NCI-H345 (cell line): Measurements from ENCODE around the gene KRTAP4-8.
"Not testable (repeated sequence)": the region's sequence is repeated elsewhere in the genome, so short reads cannot be mapped to it uniquely, and the experiment has no call there.

Source experiments
- DNase-seq: peaks from one replicate; lab custom pipeline; 2025; lab: John Stamatoyannopoulos, UW

KRTAP4-8 gene

GRCh38 chr17:41098042-41098441 lies at the start of gene KRTAP4-8:
Gene KRTAP4-8, minus strand, starts transcription at chr17:41098142. Its CDS starts 58 bp downstream, at chr17:41098084.
- DNase-seq: no peak

- DNase-seq: no peak
Observed at GRCh38 chr17:41145261-41145660, 47.3 kb upstream of the KRTAP4-8 start.

- DNase-seq: no peak
Observed at GRCh38 chr17:41144846-41145245, 46.9 kb upstream of the KRTAP4-8 start.

DNA sequence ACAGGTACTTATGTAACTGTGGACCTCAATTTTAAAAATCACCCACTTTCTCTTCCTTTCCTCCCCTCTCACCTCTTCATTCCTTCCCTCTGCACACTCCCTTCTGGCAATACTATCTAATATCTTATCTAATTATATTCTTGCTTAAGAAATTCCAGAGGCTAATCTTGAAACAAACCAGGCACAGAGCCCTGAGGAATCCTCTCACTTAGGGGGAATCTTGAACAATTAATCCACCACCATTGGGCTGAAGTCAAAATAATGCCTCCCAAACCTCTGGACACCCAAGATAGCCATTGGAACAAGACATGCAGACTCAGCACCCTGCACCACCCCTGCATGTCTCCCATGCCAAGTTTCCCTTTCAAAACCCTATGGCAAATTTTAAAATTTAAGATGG lies 43.4 kb upstream of the KRTAP4-8 start:
- no peak for DNase-seq

DNA sequence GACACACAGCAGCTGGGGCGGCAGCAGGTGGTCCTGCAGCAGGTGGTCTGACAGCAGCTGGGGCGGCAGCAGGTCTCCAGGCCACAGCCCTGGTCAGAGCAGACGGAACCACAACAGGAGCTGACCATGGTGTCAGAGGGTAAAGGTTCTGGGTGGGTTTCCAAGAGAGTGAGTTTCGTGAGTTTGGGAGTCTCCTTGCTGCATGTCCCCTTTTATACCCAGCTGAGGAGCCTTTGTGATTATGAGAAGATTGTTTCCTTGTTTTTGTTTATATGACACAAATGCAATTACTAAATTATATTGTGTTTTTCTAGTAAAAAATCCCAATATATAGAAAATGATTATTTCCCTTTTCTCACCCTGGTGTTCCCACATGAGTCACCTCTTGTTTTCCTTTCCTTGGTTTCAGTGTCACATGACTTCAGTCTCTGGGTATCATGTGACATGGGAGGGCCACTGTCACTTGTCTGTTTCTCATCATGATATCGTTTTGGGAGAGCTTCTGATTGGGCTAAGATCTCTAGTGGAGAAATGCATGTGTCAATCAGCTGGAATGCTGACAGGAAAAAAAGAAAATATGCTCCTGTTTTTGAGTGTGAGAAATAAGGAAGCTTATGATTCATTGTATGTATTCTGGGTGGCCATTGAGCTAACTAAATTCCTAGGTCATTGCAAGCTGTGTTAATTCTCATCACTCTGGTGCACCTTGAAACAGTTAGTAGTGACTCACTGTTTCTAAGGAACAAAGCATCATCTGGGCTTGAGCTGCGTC lies 42.6 kb upstream of the KRTAP4-8 start, which contains the start of gene KRTAP4-6:
Gene KRTAP4-6 (minus strand): TSS at position 185 of the 772 bp plus-strand sequence. CDS start 57 bp downstream, at position 128.
- DNase-seq: no peak

GRCh38 chr17:41139865-41140264 lies 41.9 kb upstream of the KRTAP4-8 start:
- not testable (repeated sequence) for DNase-seq

DNA sequence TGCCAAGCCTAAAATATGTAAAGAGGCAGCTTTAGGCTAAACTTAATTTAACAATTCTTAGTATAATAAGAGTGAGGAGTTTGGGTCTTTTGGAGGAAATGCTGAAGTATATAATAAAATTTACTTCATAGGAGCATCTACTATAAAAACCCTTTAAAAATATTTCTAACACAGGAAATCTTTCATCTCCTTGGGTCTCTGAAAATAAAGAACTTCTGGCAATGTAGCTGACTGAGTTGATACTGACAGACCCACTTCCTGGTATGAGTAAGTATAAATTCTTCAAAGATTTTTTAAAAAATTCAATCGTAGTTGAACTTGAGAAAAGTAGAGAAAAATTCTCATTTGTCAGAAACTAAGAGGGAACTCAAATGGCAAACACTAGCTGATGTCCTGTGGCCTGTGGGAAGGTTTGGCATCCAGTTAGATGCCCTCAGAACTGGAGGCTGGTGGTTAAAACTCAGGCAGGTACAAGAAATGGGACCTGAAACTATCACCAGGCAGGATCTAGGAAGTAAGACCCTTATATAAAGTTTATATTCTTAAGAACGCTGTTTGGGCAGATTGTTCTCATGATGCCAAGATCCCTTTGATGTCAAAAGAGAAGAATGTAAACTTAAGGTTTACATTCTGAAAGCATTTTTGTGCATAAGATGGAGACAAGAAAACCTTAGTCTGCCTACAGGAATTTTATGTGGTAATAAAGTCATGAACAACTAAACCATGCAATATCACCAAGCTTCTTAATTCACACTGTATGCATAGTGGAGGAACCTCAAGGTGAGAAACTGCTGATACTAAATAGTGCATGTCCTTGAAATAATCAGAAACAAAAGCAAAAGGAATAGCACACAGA lies 36.2 kb upstream of the KRTAP4-8 start:
- DNase-seq: no peak

DNA sequence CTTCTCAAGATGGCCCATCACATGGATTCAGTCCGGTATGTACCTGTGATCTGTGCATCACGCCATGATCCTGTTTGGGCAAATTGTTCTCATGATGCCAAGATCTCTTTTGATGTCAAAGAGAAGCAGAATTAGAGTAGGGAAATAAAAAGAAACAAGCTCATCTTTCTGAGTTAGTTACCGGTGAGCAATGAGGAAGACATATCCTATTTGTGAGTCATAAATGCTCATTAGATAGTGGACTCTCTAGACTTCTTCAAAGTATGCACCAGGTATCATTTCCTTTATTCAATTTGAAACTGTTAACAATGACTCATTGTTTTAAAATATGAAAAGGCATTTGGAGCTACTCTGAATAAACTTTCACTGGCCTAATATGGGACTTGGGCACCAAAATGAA lies 34.0 kb upstream of the KRTAP4-8 start:
- no peak for DNase-seq

- DNase-seq: no peak
Observed at GRCh38 chr17:41127371-41127770, 29.4 kb upstream of the KRTAP4-8 start.

GRCh38 chr17:41126412-41126811 lies 28.5 kb upstream of the KRTAP4-8 start:
- DNase-seq: no peak

GRCh38 chr17:41125064-41125463 lies 27.1 kb upstream of the KRTAP4-8 start:
- DNase-seq: no peak

GRCh38 chr17:41123991-41124371 lies 26.0 kb upstream of the KRTAP4-8 start, which contains the start of gene KRTAP4-12:
Gene KRTAP4-12, minus strand, starts transcription at chr17:41124182. Its CDS starts 60 bp downstream, at chr17:41124122.
- not testable (repeated sequence) for DNase-seq

DNA sequence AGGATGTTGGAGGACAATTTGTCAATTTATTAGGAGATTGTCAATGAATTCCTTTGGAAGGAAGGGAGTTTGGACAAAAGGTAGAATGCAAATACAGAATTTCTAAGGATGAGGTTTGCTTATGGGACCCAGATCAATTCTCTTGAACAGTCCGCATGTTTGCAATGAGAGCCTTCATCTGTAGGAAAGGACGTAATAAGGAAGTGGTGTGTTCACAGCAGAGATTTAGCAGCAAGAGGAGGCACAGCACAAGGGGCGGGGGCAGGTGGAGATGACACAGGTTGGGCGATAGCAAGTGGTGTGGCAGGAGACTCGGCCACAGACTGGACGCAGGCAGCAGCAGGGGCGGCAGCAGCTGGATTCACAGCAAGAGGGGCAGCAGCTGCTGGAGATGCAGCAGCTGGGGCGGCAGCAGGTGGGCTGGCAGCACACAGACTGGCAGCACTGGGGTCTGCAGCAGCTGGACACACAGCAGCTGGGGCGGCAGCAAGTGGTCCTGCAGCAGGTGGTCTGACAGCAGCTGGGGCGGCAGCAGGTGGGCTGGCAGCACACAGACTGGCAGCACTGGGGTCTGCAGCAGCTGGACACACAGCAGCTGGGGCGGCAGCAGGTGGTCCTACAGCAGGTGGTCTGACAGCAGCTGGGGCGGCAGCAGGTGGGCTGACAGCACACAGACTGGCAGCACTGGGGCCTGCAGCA lies 25.5 kb upstream of the KRTAP4-8 start:
- not testable (repeated sequence) for DNase-seq

- no peak for DNase-seq
Observed at GRCh38 chr17:41121742-41122141, 23.8 kb upstream of the KRTAP4-8 start.

- DNase-seq: not testable (repeated sequence)
Observed at GRCh38 chr17:41119696-41120690, 22.1 kb upstream of the KRTAP4-8 start.

GRCh38 chr17:41118721-41119120 lies 20.8 kb upstream of the KRTAP4-8 start:
- no peak for DNase-seq

DNA sequence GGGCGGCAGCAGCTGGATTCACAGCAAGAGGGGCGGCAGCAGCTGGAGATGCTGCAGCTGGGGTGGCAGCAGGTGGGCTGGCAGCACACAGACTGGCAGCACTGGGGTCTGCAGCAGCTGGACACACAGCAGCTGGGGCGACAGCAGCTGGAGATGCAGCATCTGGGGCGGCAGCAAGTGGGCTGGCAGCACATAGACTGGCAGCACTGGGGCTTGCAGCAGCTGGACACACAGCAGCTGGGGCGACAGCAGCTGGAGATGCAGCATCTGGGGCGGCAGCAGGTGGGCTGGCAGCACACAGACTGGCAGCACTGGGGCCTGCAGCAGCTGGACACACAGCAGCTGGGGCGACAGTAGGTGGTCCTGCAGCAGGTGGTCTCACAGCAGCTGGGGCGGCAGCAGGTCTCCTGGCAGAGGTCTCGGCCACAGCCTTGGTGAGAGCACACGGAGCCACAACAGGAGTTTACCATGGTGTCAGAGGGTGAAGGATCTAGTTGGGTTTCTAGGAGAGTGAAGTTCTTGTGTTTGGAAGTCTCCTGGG lies 20.0 kb upstream of the KRTAP4-8 start, which contains the start of gene KRTAP4-11:
Gene KRTAP4-11 (minus strand): TSS at position 528 of the 541 bp plus-strand sequence. CDS start 58 bp downstream, at position 470.
- not testable (repeated sequence) for DNase-seq

DNA sequence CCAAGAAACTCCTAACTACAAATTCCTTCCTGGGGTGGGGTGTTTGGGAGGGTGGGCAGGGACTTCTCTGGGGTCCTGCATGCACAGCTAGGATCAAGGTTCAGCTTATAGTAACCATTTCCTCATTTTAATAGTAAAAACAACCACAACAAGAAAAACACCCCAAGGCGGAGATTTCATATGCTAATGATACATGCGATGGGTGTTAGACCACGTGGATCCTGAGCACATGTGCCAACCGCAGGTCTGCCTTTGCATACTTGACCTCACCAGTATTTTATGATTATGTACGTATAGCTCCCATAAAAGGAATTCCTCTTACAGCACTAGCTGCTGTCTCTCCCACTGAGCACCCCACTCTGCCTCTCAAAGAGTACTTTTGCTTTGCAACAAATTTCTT lies 18.4 kb upstream of the KRTAP4-8 start:
- DNase-seq: no peak

- no peak for DNase-seq
Observed at GRCh38 chr17:41111151-41111885, 13.4 kb upstream of the KRTAP4-8 start.
